Trophoblast cell (in vitro differentiated cells and primary cell): ENCODE data around the gene CTDSPL.
A peak's percentile ranks its signal among the peaks of the same experiment; 100 is the strongest.

Experiments
- DNase-seq, 2 donors: peaks; one replicate each; pipeline ENCODE4 v3.0.0-alpha.2; 2016
- H2AFZ ChIP-seq: 2 replicates; pipeline ENCODE4 v1.6.1; 2013; ENCODE audit warnings: low read length, moderate library complexity, mild to moderate bottlenecking; ENCODE audit not compliant: insufficient read depth, poor library complexity
- H2AK5ac ChIP-seq: 2 replicates; pipeline ENCODE4 v1.6.1; 2013; ENCODE audit warnings: mild to moderate bottlenecking, low read length
- H2BK120ac ChIP-seq: 2 replicates; pipeline ENCODE4 v1.6.1; 2013; ENCODE audit warnings: low read length, mild to moderate bottlenecking, moderate library complexity; ENCODE audit not compliant: insufficient read depth, poor library complexity
- H2BK12ac ChIP-seq: 2 replicates; pipeline ENCODE4 v1.6.1; 2013; ENCODE audit warnings: mild to moderate bottlenecking, low read length, moderate library complexity
- H2BK5ac ChIP-seq: 2 replicates; pipeline ENCODE4 v1.6.1; 2013; ENCODE audit warnings: low read length, low read depth, moderate library complexity, mild to moderate bottlenecking; ENCODE audit not compliant: poor library complexity
- H3K14ac ChIP-seq: 2 replicates; pipeline ENCODE4 v1.6.1; 2013; ENCODE audit warnings: mild to moderate bottlenecking, low read length
- H3K18ac ChIP-seq: 2 replicates; pipeline ENCODE4 v1.6.1; 2013; ENCODE audit warnings: mild to moderate bottlenecking, low read length
- H3K23ac ChIP-seq: 2 replicates; pipeline ENCODE4 v1.6.1; 2013; ENCODE audit warnings: low read length
- H3K27ac ChIP-seq: 2 replicates; pipeline ENCODE4 v1.5.1; 2013; ENCODE audit warnings: low read depth, mild to moderate bottlenecking, inconsistent platforms, low read length, moderate library complexity
- H3K27me3 ChIP-seq: 2 replicates; pipeline ENCODE4 v1.6.1; 2013; ENCODE audit warnings: inconsistent platforms, mild to moderate bottlenecking, low read length, moderate library complexity; ENCODE audit not compliant: insufficient read depth
- H3K36me3 ChIP-seq, 2 experiments: 1 replicate in 1 of 2; 2 replicates in 1 of 2; pipeline ENCODE4 v1.6.1; 2013; ENCODE audit warnings: low read length in 2 of 2, mild to moderate bottlenecking in 2 of 2, moderate library complexity in 1 of 2; ENCODE audit not compliant: insufficient read depth in 2 of 2, control insufficient read depth in 1 of 2
- H3K4ac ChIP-seq: 2 replicates; pipeline ENCODE4 v1.6.1; 2013; ENCODE audit warnings: low read depth, mild to moderate bottlenecking, low read length, moderate library complexity
- H3K4me1 ChIP-seq, 2 experiments: 1 replicate in 1 of 2; 2 replicates in 1 of 2; pipeline ENCODE4 v1.6.1; 2013; ENCODE audit warnings: low read length in 2 of 2, mild to moderate bottlenecking in 2 of 2, moderate library complexity in 1 of 2; ENCODE audit not compliant: insufficient read depth in 2 of 2, control insufficient read depth in 1 of 2
- H3K4me2 ChIP-seq: 2 replicates; pipeline ENCODE4 v1.6.1; 2013; ENCODE audit warnings: inconsistent platforms, mild to moderate bottlenecking, low read length, moderate library complexity
- H3K4me3 ChIP-seq: 2 replicates; pipeline ENCODE4 v1.5.1; 2013; ENCODE audit warnings: mild to moderate bottlenecking, low read depth, low read length, inconsistent platforms
- H3K79me1 ChIP-seq: one replicate; pipeline ENCODE4 v1.6.1; 2013; ENCODE audit warnings: low read length
- H3K79me2 ChIP-seq: 2 replicates; pipeline ENCODE4 v1.6.1; 2013; ENCODE audit warnings: low read length, mild to moderate bottlenecking; ENCODE audit not compliant: control insufficient read depth, insufficient read depth, poor library complexity
- H3K9ac ChIP-seq: 2 replicates; pipeline ENCODE4 v1.6.1; 2013; ENCODE audit warnings: mild to moderate bottlenecking, low read length
- H3K9me3 ChIP-seq: 2 replicates; pipeline ENCODE4 v1.6.1; 2013; ENCODE audit warnings: low read depth, mild to moderate bottlenecking, control low read depth, inconsistent platforms, low read length; ENCODE audit not compliant: insufficient read depth
- H4K12ac ChIP-seq: 2 replicates; pipeline ENCODE4 v1.6.1; 2013; ENCODE audit warnings: low read depth, mild to moderate bottlenecking, low read length, moderate library complexity
- H4K8ac ChIP-seq: 2 replicates; pipeline ENCODE4 v1.6.1; 2013; ENCODE audit warnings: low read depth, mild to moderate bottlenecking, low read length, moderate library complexity
- H4K91ac ChIP-seq: one replicate; pipeline ENCODE4 v1.6.1; 2013; ENCODE audit warnings: low read depth, mild to moderate bottlenecking, low read length, moderate library complexity
- WGBS: extraction: QIAGEN DNeasy Blood & Tissue Kit; methylation state at CpG from one replicate; pipeline ENCODE4 v1.1.7; 2013; ENCODE audit warnings: missing lambda C conversion rate; ENCODE audit not compliant: insufficient read length, insufficient coverage; ENCODE audit errors: extremely low coverage; 5-methylcytosine and 5-hydroxymethylcytosine counted together

CTDSPL gene

GRCh38 chr3:37935756-37936666 lies 74.3 kb downstream of the CTDSPL start:
- H2BK12ac ChIP-seq: peak overlapping the region; percentile 87

GRCh38 chr3:37937156-37937555 lies 75.5 kb downstream of the CTDSPL start:
- H3K4me3 ChIP-seq: no peak overlapping the region
- H4K91ac ChIP-seq: peak overlapping the region; percentile 88
- peaks cover 4% of the 10 kb centered on the region for H3K79me2 ChIP-seq
- peak overlapping the region; percentile 97 for H2BK12ac ChIP-seq
- WGBS: no CpG with 5 or more reads among the region's 6 CpGs
- no peak overlapping the region for H3K23ac ChIP-seq
- peak overlapping the region; percentile 85 for H2BK5ac ChIP-seq
- H3K4ac ChIP-seq: peak overlapping the region; percentile 44
- peak overlapping the region; percentile 18 for H3K4me2 ChIP-seq
- H3K18ac ChIP-seq: peak overlapping the region; percentile 59
- H4K8ac ChIP-seq: peak overlapping the region; percentile 43
- H3K27ac ChIP-seq: peak overlapping the region; percentile 70
- no peak for DNase-seq
- no peak overlapping the region for H2AFZ ChIP-seq
- no peak overlapping the region for H3K9ac ChIP-seq
- no peaks in the 10 kb centered on the region for H3K27me3 ChIP-seq
- H3K36me3 ChIP-seq: no peaks in the 10 kb centered on the region
- H3K9me3 ChIP-seq: no peaks in the 10 kb centered on the region
- H3K79me1 ChIP-seq: peaks cover 20% of the 10 kb centered on the region
- peak overlapping the region; percentile 83 for H3K14ac ChIP-seq
- peak overlapping the region; percentile 57 for H2AK5ac ChIP-seq
- H2BK120ac ChIP-seq: peak overlapping the region; percentile 96
- H3K4me1 ChIP-seq: peaks cover 27 to 29% of the 10 kb centered on the region in 2 experiments
- peak overlapping the region; percentile 19 for H4K12ac ChIP-seq

More at GRCh38 chr3:37935756-37936666, 74.3 kb downstream of the CTDSPL start:
- Histone ChIP-seq H2AK5ac (peak overlapping the region; percentile 81), H3K23ac (no peak overlapping the region), H2BK5ac (peak overlapping the region; percentile 55), H3K9me3 (no peaks in the 10 kb centered on the region), H3K27me3 (no peaks in the 10 kb centered on the region), H4K12ac (no peak overlapping the region), H3K79me1 (peaks cover 20% of the 10 kb centered on the region), H3K14ac (peak overlapping the region; percentile 81), H4K8ac (no peak overlapping the region), H3K4ac (no peak overlapping the region), H3K79me2 (peaks cover 4% of the 10 kb centered on the region), H3K9ac (no peak overlapping the region), H3K4me1 (peaks cover 21 to 24% of the 10 kb centered on the region in 2 experiments), H2BK120ac (peak overlapping the region; percentile 81), H3K27ac (peak overlapping the region; percentile 90), H4K91ac (peak overlapping the region; percentile 84), H3K4me2 (peak overlapping the region; percentile 26), H3K18ac (peak overlapping the region; percentile 67), H2AFZ (no peak overlapping the region), H3K36me3 (no peaks in the 10 kb centered on the region), H3K4me3 (no peak overlapping the region)
- no CpG with 5 or more reads among the region's 9 CpGs for WGBS
- DNase-seq: peak in 1 of 2 donors; percentile 27

GRCh38 chr3:37938011-37938410 lies 76.3 kb downstream of the CTDSPL start:
- Histone ChIP-seq H3K79me2 (peaks cover 4% of the 10 kb centered on the region), H4K12ac (no peak overlapping the region), H4K8ac (no peak overlapping the region), H2AK5ac (no peak overlapping the region), H3K9me3 (no peaks in the 10 kb centered on the region), H4K91ac (peak overlapping the region; percentile 50), H2BK12ac (no peak overlapping the region), H3K23ac (no peak overlapping the region), H3K79me1 (peaks cover 20% of the 10 kb centered on the region), H3K14ac (no peak overlapping the region), H3K4me1 (peaks cover 27 to 29% of the 10 kb centered on the region in 2 experiments), H3K36me3 (no peaks in the 10 kb centered on the region), H2AFZ (no peak overlapping the region), H2BK120ac (peak overlapping the region; percentile 96), H3K4me2 (no peak overlapping the region), H3K18ac (no peak overlapping the region), H2BK5ac (no peak overlapping the region), H3K27ac (no peak overlapping the region), H3K9ac (no peak overlapping the region), H3K4me3 (no peak overlapping the region), H3K4ac (no peak overlapping the region), H3K27me3 (no peaks in the 10 kb centered on the region)
- WGBS: no CpG with 5 or more reads among the region's 2 CpGs
- no peak for DNase-seq

- Histone ChIP-seq H3K79me1 (peaks cover 21% of the 10 kb centered on the region), H2BK120ac (peak overlapping the region; percentile 25), H3K79me2 (peaks cover 4% of the 10 kb centered on the region), H3K4ac (no peak overlapping the region), H3K4me1 (peaks cover 34 to 41% of the 10 kb centered on the region in 2 experiments), H2BK5ac (no peak overlapping the region), H3K36me3 (no peaks in the 10 kb centered on the region), H4K91ac (no peak overlapping the region), H3K4me3 (no peak overlapping the region), H3K9ac (no peak overlapping the region), H4K8ac (no peak overlapping the region), H2AFZ (no peak overlapping the region), H3K14ac (no peak overlapping the region), H2BK12ac (no peak overlapping the region), H3K4me2 (no peak overlapping the region), H3K27ac (no peak overlapping the region), H3K23ac (no peak overlapping the region), H3K18ac (peak overlapping the region; percentile 21), H4K12ac (no peak overlapping the region), H2AK5ac (no peak overlapping the region), H3K27me3 (no peaks in the 10 kb centered on the region), H3K9me3 (no peaks in the 10 kb centered on the region)
- DNase-seq: no peak
- WGBS: no CpG with 5 or more reads among the region's 4 CpGs
These were observed 78.7 kb downstream of the CTDSPL start for GRCh38 chr3:37940242-37940908.
